KMS-11 (cell line): ENCODE results near the gene SLC8A1.
A peak's percentile ranks its signal among the peaks of the same experiment; 100 is the strongest.

ENCODE experiments used
- H2AFZ ChIP-seq: fragments of 200-600 bp; sonication (generic); 2 replicates; pipeline ENCODE4 v1.6.1; 2016; ENCODE audit warnings: antibody characterized with exemption, mixed run types, low read depth
- H3K27ac ChIP-seq: fragments of 200-600 bp; sonication (generic); 2 replicates; pipeline ENCODE4 v1.6.1; 2016; ENCODE audit warnings: mild to moderate bottlenecking, mixed run types
- H3K27me3 ChIP-seq: fragments of 200-600 bp; sonication (generic); 2 replicates; pipeline ENCODE4 v1.6.1; 2017; ENCODE audit warnings: mild to moderate bottlenecking, low read depth, mixed run types, moderate library complexity; ENCODE audit not compliant: insufficient read depth
- H3K36me3 ChIP-seq: fragments of 200-600 bp; sonication (generic); 2 replicates; pipeline ENCODE4 v1.6.1; 2017; ENCODE audit warnings: mild to moderate bottlenecking, mixed run types; ENCODE audit not compliant: insufficient read depth
- H3K4me1 ChIP-seq: fragments of 200-600 bp; sonication (generic); 2 replicates; pipeline ENCODE4 v1.6.1; 2016; ENCODE audit warnings: mild to moderate bottlenecking, low read depth, mixed run types; ENCODE audit not compliant: poor library complexity, severe bottlenecking
- H3K4me2 ChIP-seq: fragments of 200-600 bp; sonication (generic); 2 replicates; pipeline ENCODE4 v1.7.0; 2016; ENCODE audit warnings: mild to moderate bottlenecking, mixed run types
- H3K4me3 ChIP-seq: fragments of 200-600 bp; sonication (generic); IDR thresholded peaks from 2 replicates; pipeline ENCODE4 v1.6.1; 2017; ENCODE audit warnings: low read depth, low read length, mixed read lengths; ENCODE audit not compliant: insufficient read depth
- H3K79me2 ChIP-seq: fragments of 200-600 bp; sonication (generic); 2 replicates; pipeline ENCODE4 v1.6.1; 2016; ENCODE audit warnings: low read depth, mixed run types; ENCODE audit not compliant: insufficient read depth
- H3K9ac ChIP-seq: fragments of 200-600 bp; sonication (generic); 2 replicates; pipeline ENCODE4 v1.6.1; 2016; ENCODE audit warnings: mild to moderate bottlenecking, mixed run types
- H4K20me1 ChIP-seq: fragments of 200-600 bp; sonication (generic); 2 replicates; pipeline ENCODE4 v1.6.1; 2016; ENCODE audit warnings: mild to moderate bottlenecking, mixed run types; ENCODE audit not compliant: insufficient read depth
- CTCF ChIP-seq: fragments of 200-600 bp; sonication (generic); conservative IDR thresholded peaks from 2 replicates; pipeline ENCODE4 v1.6.1; 2017; ENCODE audit warnings: low read depth, mild to moderate bottlenecking, antibody characterized with exemption, low read length, moderate library complexity, mixed read lengths

SLC8A1 gene

GRCh38 chr2:40161986-40162385 is 289.9 kb downstream of the SLC8A1 start:
- Histone ChIP-seq H3K4me3 (no peak overlapping the region), H3K4me2 (peak overlapping the region; percentile 49; the same call in 1 of the 2 replicates), H3K27ac (peak overlapping the region; percentile 46; the same call in 1 of the 2 replicates), H3K27me3 (no peaks in the 10 kb centered on the region), H3K79me2 (no peaks in the 10 kb centered on the region), H3K4me1 (peaks cover 57% of the 10 kb centered on the region), H4K20me1 (no peaks in the 10 kb centered on the region), H3K9ac (no peak overlapping the region), H3K36me3 (no peaks in the 10 kb centered on the region), H2AFZ (no peak overlapping the region)
- no peak for TF ChIP-seq CTCF

GRCh38 chr2:40160751-40161218 is 291.1 kb downstream of the SLC8A1 start:
- no peaks in the 10 kb centered on the region for H3K27me3 ChIP-seq
- no peak overlapping the region for H3K9ac ChIP-seq
- TF ChIP-seq CTCF: no peak
- H3K27ac ChIP-seq: peak overlapping the region; percentile 46
- 0 out of 2 replicates have a peak overlapping the region, but pooled peaks have one; percentile 3 for H2AFZ ChIP-seq
- peaks cover 57% of the 10 kb centered on the region for H3K4me1 ChIP-seq
- H4K20me1 ChIP-seq: no peaks in the 10 kb centered on the region
- no peak overlapping the region for H3K4me3 ChIP-seq
- H3K4me2 ChIP-seq: peak overlapping the region; percentile 49
- H3K36me3 ChIP-seq: no peaks in the 10 kb centered on the region
- H3K79me2 ChIP-seq: no peaks in the 10 kb centered on the region

DNA sequence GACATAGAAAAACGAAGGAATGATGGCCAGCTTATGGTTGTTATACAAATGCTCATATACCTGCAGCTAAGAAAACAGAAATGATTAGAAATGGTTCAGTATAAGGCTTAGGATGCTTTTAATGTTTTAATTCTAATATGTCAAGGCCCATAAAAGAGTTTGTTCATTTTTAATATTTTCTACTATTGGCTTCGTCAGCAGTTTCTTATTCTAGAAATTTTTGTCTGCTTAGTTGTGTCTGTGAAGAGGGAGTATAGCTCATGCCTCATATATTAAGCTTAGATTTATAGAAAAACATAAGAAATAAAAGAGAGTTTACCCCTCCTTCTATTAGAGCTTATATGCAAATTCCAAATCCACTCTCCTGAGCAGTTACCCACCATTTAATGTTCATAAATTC is 292.6 kb downstream of the SLC8A1 start:
- peaks cover 55% of the 10 kb centered on the region for H3K4me1 ChIP-seq
- TF ChIP-seq CTCF: no peak
- no peaks in the 10 kb centered on the region for H3K79me2 ChIP-seq
- H3K27ac ChIP-seq: no peak overlapping the region
- no peak overlapping the region for H2AFZ ChIP-seq
- no peaks in the 10 kb centered on the region for H4K20me1 ChIP-seq
- no peak overlapping the region for H3K4me3 ChIP-seq
- H3K27me3 ChIP-seq: no peaks in the 10 kb centered on the region
- H3K4me2 ChIP-seq: peak overlapping the region; percentile 49; the same call in 1 of the 2 replicates
- no peak overlapping the region for H3K9ac ChIP-seq
- H3K36me3 ChIP-seq: no peaks in the 10 kb centered on the region

DNA sequence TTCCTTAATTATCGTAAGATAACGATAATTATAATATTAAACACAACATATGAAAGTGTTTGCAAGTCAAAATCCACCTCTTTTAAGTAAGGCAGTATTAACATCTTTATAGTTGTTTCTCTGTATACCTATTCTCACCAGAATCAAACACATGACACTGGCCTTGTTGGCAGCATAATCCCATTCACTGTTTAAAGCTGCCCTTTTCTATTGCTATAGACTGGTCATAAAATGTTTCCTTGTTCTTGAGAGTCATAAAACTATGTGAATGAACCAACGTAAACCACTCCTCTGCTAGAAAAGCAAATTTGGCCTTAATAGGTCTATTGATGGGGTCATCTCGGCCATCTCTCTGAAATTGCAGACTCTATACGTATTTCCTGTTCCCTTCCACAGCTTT is 293.1 kb downstream of the SLC8A1 start:
- Histone ChIP-seq H4K20me1 (no peaks in the 10 kb centered on the region), H3K79me2 (no peaks in the 10 kb centered on the region), H3K4me3 (no peak overlapping the region), H3K4me2 (no peak overlapping the region), H2AFZ (no peak overlapping the region), H3K27me3 (no peaks in the 10 kb centered on the region), H3K36me3 (no peaks in the 10 kb centered on the region), H3K4me1 (peaks cover 50% of the 10 kb centered on the region), H3K27ac (no peak overlapping the region), H3K9ac (no peak overlapping the region)
- TF ChIP-seq CTCF: no peak
